ENCODE results near the gene LTBP1. TPM values are rescaled to one million over a fixed set of nuclear protein-coding genes. Genes with fewer than 3 reads are reported as not detected.
"Not testable (repeated sequence)": the region's sequence is repeated elsewhere in the genome, so short reads cannot be mapped to it uniquely, and the experiment has no call there.

Gene LTBP1
- total and polyA plus RNA-seq, 2 experiments from 2014 or later, result 35.6 to 68.9 TPM

GRCh38 chr2:33166287-33166881 is 219.6 kb downstream of the LTBP1 start:
- H2AFZ ChIP-seq, result no peak overlapping the region
- no peaks in the 10 kb centered on the region for H3K36me3 ChIP-seq (replicated peaks; ENCODE audit: insufficient read depth, low read depth)
- DNase-seq (ENCODE audit: low spot score), result no peak
- no peaks in the 10 kb centered on the region for H3K4me1 ChIP-seq (ENCODE audit: insufficient read depth)
- H3K9me2 ChIP-seq (replicated peaks; ENCODE audit: insufficient read depth), result no peaks in the 10 kb centered on the region
- H4K20me1 ChIP-seq (ENCODE audit: insufficient read depth, poor library complexity, severe bottlenecking), result no peaks in the 10 kb centered on the region
- no peak overlapping the region for H3K4me3 ChIP-seq
- H3K4me2 ChIP-seq, result no peak overlapping the region
- 64% methylated on average over 5 of the region's 5 CpGs for WGBS (ENCODE audit: low lambda C conversion rate, missing lambda C conversion rate)
- no peaks in the 10 kb centered on the region for H3K9me3 ChIP-seq (ENCODE audit: low read depth)
- no peaks in the 10 kb centered on the region for H3K27me3 ChIP-seq
- TF ChIP-seq EZH2 (IDR thresholded peaks at IDR 0.05; ENCODE audit: borderline replicate concordance) (no peak), EZH2phosphoT487 (IDR thresholded peaks at IDR 0.05; ENCODE audit: low read depth, severe bottlenecking, unreplicated experiment) (no peak)
- H3K27ac ChIP-seq, result no peak overlapping the region
- no peaks in the 10 kb centered on the region for H3K79me2 ChIP-seq

GRCh38 chr2:33167622-33168245 is 221.0 kb downstream of the LTBP1 start:
- H3K9me2 ChIP-seq (replicated peaks; ENCODE audit: insufficient read depth), result no peaks in the 10 kb centered on the region
- H2AFZ ChIP-seq, result no peak overlapping the region
- TF ChIP-seq EZH2phosphoT487 (IDR thresholded peaks at IDR 0.05; ENCODE audit: low read depth, severe bottlenecking, unreplicated experiment), result no peak
- no peak for TF ChIP-seq EZH2 (IDR thresholded peaks at IDR 0.05; ENCODE audit: borderline replicate concordance)
- TF ChIP-seq CTCF (IDR thresholded peaks at IDR 0.05; ENCODE audit: poor library complexity), result no peak
- no peak overlapping the region for H3K4me3 ChIP-seq
- H3K9me3 ChIP-seq (ENCODE audit: low read depth), result no peaks in the 10 kb centered on the region
- H3K27ac ChIP-seq, result no peak overlapping the region
- no peaks in the 10 kb centered on the region for H4K20me1 ChIP-seq (ENCODE audit: insufficient read depth, poor library complexity, severe bottlenecking)
- no peaks in the 10 kb centered on the region for H3K27me3 ChIP-seq
- no peaks in the 10 kb centered on the region for H3K4me1 ChIP-seq (ENCODE audit: insufficient read depth)
- no peak overlapping the region for H3K4me2 ChIP-seq
- WGBS (ENCODE audit: low lambda C conversion rate, missing lambda C conversion rate), result 89% methylated on average over 3 of the region's 3 CpGs
- H3K79me2 ChIP-seq, result no peaks in the 10 kb centered on the region
- no peaks in the 10 kb centered on the region for H3K36me3 ChIP-seq (replicated peaks; ENCODE audit: insufficient read depth, low read depth)
- no peak for DNase-seq (ENCODE audit: low spot score)

GRCh38 chr2:33168425-33168824 is 221.7 kb downstream of the LTBP1 start:
- Histone ChIP-seq H4K20me1 (ENCODE audit: insufficient read depth, poor library complexity, severe bottlenecking) (no peaks in the 10 kb centered on the region), H3K79me2 (no peaks in the 10 kb centered on the region), H3K4me3 (no peak overlapping the region), H3K4me1 (ENCODE audit: insufficient read depth) (no peaks in the 10 kb centered on the region), H3K27me3 (no peaks in the 10 kb centered on the region), H3K4me2 (no peak overlapping the region), H3K9me3 (ENCODE audit: low read depth) (no peaks in the 10 kb centered on the region), H3K9me2 (replicated peaks; ENCODE audit: insufficient read depth) (no peaks in the 10 kb centered on the region), H3K36me3 (replicated peaks; ENCODE audit: insufficient read depth, low read depth) (no peaks in the 10 kb centered on the region), H2AFZ (no peak overlapping the region), H3K27ac (peak overlapping the region; percentile 10)
- DNase-seq (ENCODE audit: low spot score), result no peak
- TF ChIP-seq EZH2 (IDR thresholded peaks at IDR 0.05; ENCODE audit: borderline replicate concordance), result no peak
- no peak for TF ChIP-seq CTCF (IDR thresholded peaks at IDR 0.05; ENCODE audit: poor library complexity)
- TF ChIP-seq EZH2phosphoT487 (IDR thresholded peaks at IDR 0.05; ENCODE audit: low read depth, severe bottlenecking, unreplicated experiment), result no peak

- H4K20me1 ChIP-seq (ENCODE audit: insufficient read depth, poor library complexity, severe bottlenecking), result no peaks in the 10 kb centered on the region
- 67% methylated on average over 4 of the region's 4 CpGs for WGBS (ENCODE audit: low lambda C conversion rate, missing lambda C conversion rate)
- no peaks in the 10 kb centered on the region for H3K36me3 ChIP-seq (replicated peaks; ENCODE audit: insufficient read depth, low read depth)
- no peak overlapping the region for H3K4me3 ChIP-seq
- H2AFZ ChIP-seq, result no peak overlapping the region
- H3K79me2 ChIP-seq, result no peaks in the 10 kb centered on the region
- H3K4me2 ChIP-seq, result no peak overlapping the region
- no peaks in the 10 kb centered on the region for H3K9me3 ChIP-seq (ENCODE audit: low read depth)
- H3K4me1 ChIP-seq (ENCODE audit: insufficient read depth), result no peaks in the 10 kb centered on the region
- no peaks in the 10 kb centered on the region for H3K27me3 ChIP-seq
- TF ChIP-seq CTCF (IDR thresholded peaks at IDR 0.05; ENCODE audit: poor library complexity), result no peak
- no peak for TF ChIP-seq EZH2 (IDR thresholded peaks at IDR 0.05; ENCODE audit: borderline replicate concordance)
- no peak for TF ChIP-seq EZH2phosphoT487 (IDR thresholded peaks at IDR 0.05; ENCODE audit: low read depth, severe bottlenecking, unreplicated experiment)
- H3K9me2 ChIP-seq (replicated peaks; ENCODE audit: insufficient read depth), result no peaks in the 10 kb centered on the region
- DNase-seq (ENCODE audit: low spot score), result no peak
- H3K27ac ChIP-seq, result peak overlapping the region; percentile 10
These were observed 222.2 kb downstream of the LTBP1 start for GRCh38 chr2:33168922-33169321.

- 83% methylated on average over 15 of the region's 16 CpGs for WGBS (ENCODE audit: low lambda C conversion rate, missing lambda C conversion rate)
- H2AFZ ChIP-seq; H3K4me3 ChIP-seq; H3K27me3 ChIP-seq; DNase-seq (ENCODE audit: low spot score); H3K9me2 ChIP-seq (replicated peaks; ENCODE audit: insufficient read depth); H3K36me3 ChIP-seq (replicated peaks; ENCODE audit: insufficient read depth, low read depth); H4K20me1 ChIP-seq (ENCODE audit: insufficient read depth, poor library complexity, severe bottlenecking); H3K79me2 ChIP-seq; H3K4me1 ChIP-seq (ENCODE audit: insufficient read depth); H3K4me2 ChIP-seq; H3K9me3 ChIP-seq (ENCODE audit: low read depth); H3K27ac ChIP-seq: not testable (repeated sequence)
These were observed 223.5 kb downstream of the LTBP1 start for GRCh38 chr2:33170251-33170650.

Data from hepatocyte (in vitro differentiated cells).